Measurements from ENCODE around the gene SRP68. TPM values are rescaled to one million over a fixed set of nuclear protein-coding genes. Genes with fewer than 3 reads are reported as not detected.

The SRP68 gene
- total and polyA plus RNA-seq, 9 of the 15 experiments (the other 6 are each of a cell fraction or from before 2014, with no cell fraction given) = 29.4 to 92.6 (median 36.2) TPM

DNA sequence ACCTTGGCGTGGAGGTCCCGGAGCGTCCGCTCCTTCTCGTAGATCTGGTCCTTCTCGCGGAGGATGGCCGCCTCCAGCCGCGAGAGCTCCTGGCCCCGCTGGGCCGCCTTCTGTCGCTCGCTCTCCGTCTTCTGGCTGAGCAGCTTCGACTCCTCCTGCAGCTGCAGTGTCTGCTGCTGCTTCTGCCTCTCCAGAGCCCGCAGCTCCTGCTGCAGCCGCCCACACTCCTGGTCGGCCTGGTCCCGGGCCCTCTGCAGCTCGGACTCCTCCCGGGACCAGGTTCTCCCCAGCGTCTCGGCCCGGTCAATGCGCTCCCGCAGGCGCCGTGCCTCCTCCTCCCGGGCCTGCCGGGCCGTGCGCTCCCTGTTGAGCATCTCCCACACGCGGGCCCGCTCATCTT lies 64.1 kb downstream of the SRP68 start:
- ChIA-PET CTCF (ENCODE audit: low intra/inter-chr PET ratio) (no interaction called here), POLR2A (interaction anchor here (0.6 to 2.0 kb wide), 8 partner anchors 11 to 260 kb away, joined by 3 to 9 read pairs (median 4); no protein-coding TSS in a partner anchor)
- FAIRE-seq (no peak), ATAC-seq (no peak), DNase-seq (ENCODE audit: extremely low read depth in 1 of 4, low spot score in 3 of 4) (no peak)
- in situ Hi-C loops (cut with MboI) = loop anchor here (5.0 to 10.0 kb wide), 3 partner anchors 101 to 284 kb away; a partner anchor contains a TSS
- Histone ChIP-seq H3K4me1 (replicated peaks in 1 of 2; ENCODE audit: control insufficient read depth in 2 of 2, insufficient read depth in 2 of 2, low read length in 2 of 2) (peaks cover 0 to 34% of the 10 kb centered on the region in 2 experiments; a peak in 3 of 5 replicates), H3K79me2 (ENCODE audit: control insufficient read depth, insufficient read depth, low read length) (no peaks in the 10 kb centered on the region), H4K20me1 (replicated peaks; ENCODE audit: control insufficient read depth, insufficient read depth, low read length) (no peaks in the 10 kb centered on the region), H3K9me1 (ENCODE audit: control insufficient read depth, insufficient read depth, low read length) (no peaks in the 10 kb centered on the region), H3K9ac (ENCODE audit: insufficient read depth in 1 of 2, low read depth in 2 of 2, low read length in 2 of 2) (no peak overlapping the region), H3K4me3 (no peak overlapping the region), H3K4me2 (ENCODE audit: insufficient read depth, low read length) (no peak overlapping the region), H3K36me3 (ENCODE audit: control insufficient read depth, insufficient read depth, low read length) (peaks cover 7% of the 10 kb centered on the region; the same call in 2 of the 3 replicates), H2AFZ (ENCODE audit: low read depth, low read length) (no peak overlapping the region), H3K27ac (ENCODE audit: extremely low read depth, low read depth, low read length) (no peak overlapping the region), H3K27me3 (ENCODE audit: control insufficient read depth in 2 of 2, insufficient read depth in 2 of 2, low read length in 2 of 2) (peaks cover 37 to 52% of the 10 kb centered on the region in 2 experiments), H3K9me3 (replicated peaks; ENCODE audit: control insufficient read depth, insufficient read depth, low read depth, low read length) (no peaks in the 10 kb centered on the region)
- no TSS peak for BruUV-seq (replicated peaks)
- TF ChIP-seq, protein P1, sequence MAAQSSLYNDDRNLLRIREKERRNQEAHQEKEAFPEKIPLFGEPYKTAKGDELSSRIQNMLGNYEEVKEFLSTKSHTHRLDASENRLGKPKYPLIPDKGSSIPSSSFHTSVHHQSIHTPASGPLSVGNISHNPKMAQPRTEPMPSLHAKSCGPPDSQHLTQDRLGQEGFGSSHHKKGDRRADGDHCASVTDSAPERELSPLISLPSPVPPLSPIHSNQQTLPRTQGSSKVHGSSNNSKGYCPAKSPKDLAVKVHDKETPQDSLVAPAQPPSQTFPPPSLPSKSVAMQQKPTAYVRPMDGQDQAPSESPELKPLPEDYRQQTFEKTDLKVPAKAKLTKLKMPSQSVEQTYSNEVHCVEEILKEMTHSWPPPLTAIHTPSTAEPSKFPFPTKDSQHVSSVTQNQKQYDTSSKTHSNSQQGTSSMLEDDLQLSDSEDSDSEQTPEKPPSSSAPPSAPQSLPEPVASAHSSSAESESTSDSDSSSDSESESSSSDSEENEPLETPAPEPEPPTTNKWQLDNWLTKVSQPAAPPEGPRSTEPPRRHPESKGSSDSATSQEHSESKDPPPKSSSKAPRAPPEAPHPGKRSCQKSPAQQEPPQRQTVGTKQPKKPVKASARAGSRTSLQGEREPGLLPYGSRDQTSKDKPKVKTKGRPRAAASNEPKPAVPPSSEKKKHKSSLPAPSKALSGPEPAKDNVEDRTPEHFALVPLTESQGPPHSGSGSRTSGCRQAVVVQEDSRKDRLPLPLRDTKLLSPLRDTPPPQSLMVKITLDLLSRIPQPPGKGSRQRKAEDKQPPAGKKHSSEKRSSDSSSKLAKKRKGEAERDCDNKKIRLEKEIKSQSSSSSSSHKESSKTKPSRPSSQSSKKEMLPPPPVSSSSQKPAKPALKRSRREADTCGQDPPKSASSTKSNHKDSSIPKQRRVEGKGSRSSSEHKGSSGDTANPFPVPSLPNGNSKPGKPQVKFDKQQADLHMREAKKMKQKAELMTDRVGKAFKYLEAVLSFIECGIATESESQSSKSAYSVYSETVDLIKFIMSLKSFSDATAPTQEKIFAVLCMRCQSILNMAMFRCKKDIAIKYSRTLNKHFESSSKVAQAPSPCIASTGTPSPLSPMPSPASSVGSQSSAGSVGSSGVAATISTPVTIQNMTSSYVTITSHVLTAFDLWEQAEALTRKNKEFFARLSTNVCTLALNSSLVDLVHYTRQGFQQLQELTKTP (IDR thresholded peaks at IDR 0.05; ENCODE audit: low read depth in 1 of 2, partially characterized antibody in 2 of 2) = no peak
- TF ChIP-seq HDAC6 (IDR thresholded peaks at IDR 0.05; ENCODE audit: low read depth, low read length) = 0 out of 2 replicates have a peak, but pooled peaks have one; percentile 20
- WGBS (ENCODE audit: insufficient coverage, low coverage, missing lambda C conversion rate) = 25% methylated on average over 31 of the region's 36 CpGs
- intact Hi-C loops (cut with micrococcal nuclease) = loop anchor here (10.0 kb wide), 1 partner anchor 253 kb away; no protein-coding TSS in a partner anchor
